Pancreas (tissue), 10 donors: ENCODE results near the gene KRT40. TPM values are rescaled to one million over a fixed set of nuclear protein-coding genes. Genes with fewer than 3 reads are reported as not detected.

ENCODE experiments used
- ATAC-seq, 4 donors: fragments of 200-7000 bp; cut with Tn5 transposase; one replicate each; pipeline versions ENCODE4 v1.8.0 to v1.9.1; 2020; ENCODE audit warnings: mild to moderate bottlenecking in 4 of 4, moderate library complexity in 4 of 4
- DNase-seq, 6 donors: peaks; one replicate each; pipeline ENCODE4 v3.0.0-alpha.2; 2020
- FAIRE-seq: peaks from 2 replicates; lab custom pipeline; 2012; peaks lifted over from hg19 to GRCh38; lab: Jason Lieb, UNC
- H3K27ac ChIP-seq, 4 donors: fragments of 200-600 bp; sonication (generic); 1 replicate in 3 of 4; 2 replicates in 1 of 4; pipeline versions ENCODE4 v1.5.0 to v1.8.0; 2020
- H3K27me3 ChIP-seq, 4 donors: fragments of 200-600 bp; one replicate each; pipeline ENCODE4 v1.8.0; 2021
- H3K36me3 ChIP-seq, 3 donors: fragments of 200-600 bp; sonication (generic) in 1 of 3; one replicate each; pipeline versions ENCODE4 v1.5.0 to v1.8.0; 2020 to 2021
- H3K4me1 ChIP-seq, 3 donors: fragments of 200-600 bp; one replicate each; pipeline ENCODE4 v1.8.0; 2021
- H3K4me3 ChIP-seq, 4 donors: fragments of 200-600 bp; sonication (generic) in 2 of 4; one replicate each; pipeline versions ENCODE4 v1.5.0 to v1.8.0; 2020 to 2021
- H3K9me3 ChIP-seq, 4 donors: fragments of 200-600 bp; one replicate each; pipeline ENCODE4 v1.8.0; 2021
- WGBS, 2 donors: extraction: QIAGEN DNeasy Blood & Tissue Kit; methylation state at CpG; one replicate each; pipeline ENCODE4 v1.1.7; 2013; 5-methylcytosine and 5-hydroxymethylcytosine counted together
- intact Hi-C, 3 donors: fragments of 100-400 bp; cut with DNase I; formaldehyde crosslinking; loops; one replicate each; pipeline versions ENCODE4 v1.11.1 to v1.14.2; 2022
- polyA plus RNA-seq, 2 donors: library from polyadenylated mRNA; stranded (reverse); fragments of 200-250 nt; gene quantifications; one replicate each; pipeline ENCODE4 v1.2.3, GENCODE V29; 2013
- total RNA-seq, 6 donors: library from RNA; stranded (reverse); fragmentation: NEBNext Ultra II Directional in 4 of 6; extraction: Animal tissue kit (Norgen Biotek cat#: 25700) in 4 of 6; gene quantifications; one replicate each; pipeline versions ENCODE4 v1.2.1 to v1.2.4, GENCODE V29; 2021 to 2023
- TF ChIP-seq, protein P1 (sequence below), 4 donors: fragments of 200-600 bp; sonication (generic) in 3 of 4; IDR thresholded peaks; one replicate each; pipeline versions ENCODE4 v1.5.0 to v1.8.0; 2021; ENCODE audit warnings: antibody characterized with exemption in 4 of 4
- donor health status: healthy with polysubstance abuse.
- donor health status: DM: no; HTN: no; CAD: no; lungs with moderate emphysema.
- donor health status: DM: no; HTN: no; CAD: no.
- donor health status: control.
- donor health status: control.
- donor health status: Bipolar disorder and iron deficiency.
- donor health status: DM: yes; HTN: yes; CAD: no.
- donor health status: DM: no; HTN: no; CAD: no.
- donor health status: DM: no; HTN: no; CAD: no.
- donor health status: DM: yes; HTN: yes; CAD: no.

The KRT40 gene
- total and polyA plus RNA-seq, 8 donors, result 0.09 to 1.0 (median 0.24) TPM; not detected in 3

DNA sequence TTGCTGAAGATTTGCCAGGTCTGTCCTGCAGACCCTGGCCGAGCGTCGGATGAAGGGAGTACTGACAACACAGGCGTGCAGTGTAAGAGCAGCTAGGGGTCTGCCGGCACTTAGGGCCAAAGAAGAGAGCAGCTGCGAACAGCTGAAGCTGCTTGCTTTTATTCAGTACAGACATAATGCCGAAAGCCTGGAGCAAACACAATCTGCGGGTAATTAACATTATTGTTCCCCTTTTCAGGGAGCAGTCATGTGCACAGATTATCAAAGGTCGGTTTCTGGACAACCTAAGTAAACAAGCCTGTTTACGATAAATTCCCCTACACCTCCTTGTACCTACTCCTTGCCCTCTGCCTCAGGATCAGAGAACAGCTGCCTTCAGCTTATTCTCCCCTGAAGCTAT lies 34.7 kb downstream of the KRT40 start:
- peaks cover 0 to 3% (median 0%) of the 10 kb centered on the region in 4 donors for H3K27me3 ChIP-seq
- FAIRE-seq (no peak), DNase-seq (no peak), ATAC-seq (no peak)
- H3K4me3 ChIP-seq, result no peak overlapping the region
- WGBS, 2 donors, result 9 to 11% methylated on average over 10 of the region's 10 CpGs
- TF ChIP-seq, protein P1, sequence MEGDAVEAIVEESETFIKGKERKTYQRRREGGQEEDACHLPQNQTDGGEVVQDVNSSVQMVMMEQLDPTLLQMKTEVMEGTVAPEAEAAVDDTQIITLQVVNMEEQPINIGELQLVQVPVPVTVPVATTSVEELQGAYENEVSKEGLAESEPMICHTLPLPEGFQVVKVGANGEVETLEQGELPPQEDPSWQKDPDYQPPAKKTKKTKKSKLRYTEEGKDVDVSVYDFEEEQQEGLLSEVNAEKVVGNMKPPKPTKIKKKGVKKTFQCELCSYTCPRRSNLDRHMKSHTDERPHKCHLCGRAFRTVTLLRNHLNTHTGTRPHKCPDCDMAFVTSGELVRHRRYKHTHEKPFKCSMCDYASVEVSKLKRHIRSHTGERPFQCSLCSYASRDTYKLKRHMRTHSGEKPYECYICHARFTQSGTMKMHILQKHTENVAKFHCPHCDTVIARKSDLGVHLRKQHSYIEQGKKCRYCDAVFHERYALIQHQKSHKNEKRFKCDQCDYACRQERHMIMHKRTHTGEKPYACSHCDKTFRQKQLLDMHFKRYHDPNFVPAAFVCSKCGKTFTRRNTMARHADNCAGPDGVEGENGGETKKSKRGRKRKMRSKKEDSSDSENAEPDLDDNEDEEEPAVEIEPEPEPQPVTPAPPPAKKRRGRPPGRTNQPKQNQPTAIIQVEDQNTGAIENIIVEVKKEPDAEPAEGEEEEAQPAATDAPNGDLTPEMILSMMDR (IDR thresholded peaks at IDR 0.05), result no peak
- no peaks in the 10 kb centered on the region for H3K4me1 ChIP-seq
- intact Hi-C loops, result no loop called here
- no peaks in the 10 kb centered on the region for H3K9me3 ChIP-seq
- H3K27ac ChIP-seq, result no peak overlapping the region
- no peaks in the 10 kb centered on the region for H3K36me3 ChIP-seq

DNA sequence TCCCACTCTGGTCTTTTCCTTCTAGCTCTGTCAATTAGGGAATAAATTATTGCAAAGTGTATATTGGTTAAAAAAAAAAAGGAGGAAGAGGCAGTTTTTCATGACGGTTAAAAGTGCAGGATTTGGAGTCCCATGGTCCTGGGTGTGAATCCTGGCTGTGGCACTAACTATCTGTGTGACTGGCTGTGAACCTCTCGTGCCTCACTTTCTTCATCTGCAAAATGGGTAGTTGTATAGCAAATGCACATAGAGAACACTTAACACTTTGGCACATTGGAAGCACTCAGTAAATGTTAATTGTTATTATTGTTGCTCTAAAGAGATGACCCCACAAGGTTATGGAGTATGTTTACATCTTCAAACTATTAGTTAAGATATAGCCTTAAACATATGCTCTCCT lies 36.2 kb downstream of the KRT40 start:
- no peaks in the 10 kb centered on the region for H3K4me1 ChIP-seq
- ATAC-seq, result no peak
- H3K36me3 ChIP-seq, result no peaks in the 10 kb centered on the region
- peaks cover 0 to 2% (median 0%) of the 10 kb centered on the region in 4 donors for H3K27me3 ChIP-seq
- H3K27ac ChIP-seq, result no peak overlapping the region
- WGBS, 2 donors, result 52 to 74% methylated on average over 2 of the region's 2 CpGs
- TF ChIP-seq, protein P1 (IDR thresholded peaks at IDR 0.05), result no peak
- H3K4me3 ChIP-seq, result no peak overlapping the region
- FAIRE-seq, result no peak
- DNase-seq, result no peak
- no peaks in the 10 kb centered on the region for H3K9me3 ChIP-seq
- intact Hi-C loops, result no loop called here

DNA sequence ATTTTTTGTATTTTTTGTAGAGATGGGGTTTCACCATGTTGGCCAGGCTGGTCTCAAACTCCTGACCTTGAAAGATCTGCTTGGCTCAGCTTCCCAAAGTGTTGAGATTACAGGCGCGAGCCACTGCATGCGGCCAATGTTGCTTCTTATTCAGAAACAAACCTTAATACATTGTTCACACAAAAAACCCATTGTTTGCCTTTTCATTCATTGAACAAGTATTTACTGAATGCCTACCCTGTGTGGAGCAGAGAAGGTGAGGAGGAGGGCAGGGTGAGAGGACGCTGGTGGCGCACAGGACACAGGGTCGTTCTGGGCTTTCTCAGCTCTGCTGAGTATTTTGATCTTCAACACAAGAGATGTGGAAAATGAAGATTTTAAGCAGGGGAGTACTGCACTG lies 38.7 kb downstream of the KRT40 start:
- Histone ChIP-seq H3K4me3 (no peak overlapping the region), H3K9me3 (no peaks in the 10 kb centered on the region), H3K36me3 (no peaks in the 10 kb centered on the region), H3K4me1 (no peaks in the 10 kb centered on the region), H3K27me3 (peaks cover 0 to 3% (median 0%) of the 10 kb centered on the region in 4 donors), H3K27ac (no peak overlapping the region)
- no peak for DNase-seq
- 36 to 39% methylated on average over 6 of the region's 6 CpGs for WGBS, 2 donors
- no peak for FAIRE-seq
- TF ChIP-seq, protein P1 (IDR thresholded peaks at IDR 0.05), result no peak
- ATAC-seq, result peak in 2 of 4 donors; percentile 22 to 32
- intact Hi-C loops, result no loop called here

DNA sequence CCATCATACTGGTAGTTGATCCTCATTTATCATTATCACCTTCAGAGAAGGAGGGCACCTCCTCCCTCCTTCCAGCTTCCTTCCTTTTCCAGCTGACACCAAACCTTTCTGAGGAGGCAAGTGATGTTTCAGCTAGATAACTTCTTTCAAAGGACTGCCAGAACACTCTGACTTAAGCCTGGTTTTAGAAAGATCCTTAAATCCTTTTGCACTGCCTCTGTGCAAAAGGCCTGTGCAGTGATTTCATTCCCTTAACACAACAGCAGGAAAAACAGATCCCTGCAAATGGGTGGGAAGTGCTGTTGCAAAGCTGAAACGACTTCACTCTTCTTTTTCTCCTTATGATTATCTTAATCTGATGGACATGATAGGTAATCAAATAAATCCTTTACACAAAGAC lies 39.6 kb downstream of the KRT40 start:
- Histone ChIP-seq H3K27me3 (peaks cover 0 to 6% (median 0%) of the 10 kb centered on the region in 4 donors), H3K4me3 (no peak overlapping the region), H3K9me3 (no peaks in the 10 kb centered on the region), H3K4me1 (no peaks in the 10 kb centered on the region), H3K36me3 (no peaks in the 10 kb centered on the region), H3K27ac (no peak overlapping the region)
- TF ChIP-seq, protein P1 (IDR thresholded peaks at IDR 0.05), result no peak
- DNase-seq, result no peak
- no peak for ATAC-seq
- 17 to 26% methylated on average over 1 of the region's 1 CpG for WGBS, 2 donors
- no peak for FAIRE-seq
- intact Hi-C loops, result no loop called here

DNA sequence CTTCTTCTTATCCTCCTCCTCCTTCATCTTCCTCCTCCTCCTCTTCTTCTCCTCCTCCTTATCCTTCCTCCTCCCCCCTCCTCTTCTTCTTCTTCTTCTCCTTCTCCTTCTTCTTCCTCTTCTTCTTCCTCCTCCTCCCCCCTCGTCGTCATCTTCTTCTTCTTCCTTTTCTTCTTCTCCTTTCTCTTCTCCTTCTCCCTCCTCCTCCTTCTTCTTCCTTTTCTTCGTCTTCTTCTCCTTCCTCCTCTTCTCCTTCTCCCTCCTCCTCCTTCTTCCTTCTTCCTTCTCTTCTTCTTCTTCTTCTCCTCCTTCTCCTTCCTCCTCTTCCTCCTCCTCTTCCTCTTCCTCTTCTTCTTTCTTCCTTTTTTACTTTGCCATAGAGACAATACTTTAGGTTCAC lies 41.6 kb downstream of the KRT40 start:
- DNase-seq, result no peak
- ATAC-seq, result no peak
- Histone ChIP-seq H3K27me3 (peaks cover 0 to 6% (median 0%) of the 10 kb centered on the region in 4 donors), H3K36me3 (no peaks in the 10 kb centered on the region), H3K4me3 (no peak overlapping the region), H3K4me1 (no peaks in the 10 kb centered on the region), H3K27ac (no peak overlapping the region), H3K9me3 (no peaks in the 10 kb centered on the region)
- TF ChIP-seq, protein P1 (IDR thresholded peaks at IDR 0.05), result no peak
- intact Hi-C loops, result no loop called here
- FAIRE-seq, result no peak
- WGBS, 2 donors, result 58 to 81% methylated on average over 3 of the region's 3 CpGs
